OCI-LY1 (cell line): ENCODE measurements around the gene MED28.

Experiments used
- H2AFZ ChIP-seq: fragments of 200-600 bp; sonication (generic), shearing (Covaris generic); 2 replicates; pipeline ENCODE4 v1.6.0; 2014; ENCODE audit warnings: antibody characterized with exemption, mild to moderate bottlenecking, low read length
- H3F3A ChIP-seq: fragments of 200-600 bp; sonication (generic), shearing (Covaris generic); 2 replicates; pipeline ENCODE4 v1.6.0; 2014; ENCODE audit warnings: mild to moderate bottlenecking, antibody characterized with exemption, low read length, moderate library complexity; ENCODE audit not compliant: insufficient read depth
- H3K27ac ChIP-seq: fragments of 200-600 bp; sonication (generic); 2 replicates; pipeline ENCODE4 v1.5.1; 2014; ENCODE audit warnings: low read length, mixed run types, mild to moderate bottlenecking, low read depth; ENCODE audit not compliant: poor library complexity, severe bottlenecking
- H3K27me3 ChIP-seq: fragments of 200-600 bp; sonication (generic); 2 replicates; pipeline ENCODE4 v1.6.0; 2014; ENCODE audit warnings: antibody characterized with exemption, mild to moderate bottlenecking, low read length, moderate library complexity; ENCODE audit not compliant: insufficient read depth
- H3K36me3 ChIP-seq: fragments of 200-600 bp; sonication (generic); 2 replicates; pipeline ENCODE4 v1.6.1; 2014; ENCODE audit warnings: mild to moderate bottlenecking, antibody characterized with exemption, low read length, moderate library complexity, mixed read lengths; ENCODE audit not compliant: insufficient read depth
- H3K4me1 ChIP-seq: fragments of 200-600 bp; sonication (generic); 2 replicates; pipeline ENCODE4 v1.5.1; 2014; ENCODE audit warnings: mild to moderate bottlenecking, low read length, moderate library complexity; ENCODE audit not compliant: insufficient read depth, severe bottlenecking
- H3K4me2 ChIP-seq: fragments of 200-600 bp; sonication (generic), shearing (Covaris generic); 2 replicates; pipeline ENCODE4 v1.6.1; 2014; ENCODE audit warnings: low read length
- H3K4me3 ChIP-seq: fragments of 200-600 bp; sonication (generic); 2 replicates; pipeline ENCODE4 v1.5.1; 2014; ENCODE audit warnings: low read length, low read depth, mild to moderate bottlenecking, mixed read lengths; ENCODE audit not compliant: poor library complexity, severe bottlenecking
- H3K79me2 ChIP-seq: fragments of 200-600 bp; shearing (Covaris generic); 2 replicates; pipeline ENCODE4 v1.6.1; 2016; ENCODE audit warnings: mixed run types, low read length, mixed read lengths; ENCODE audit not compliant: insufficient read depth
- H3K9ac ChIP-seq: fragments of 200-600 bp; sonication (generic), shearing (Covaris generic); 2 replicates; pipeline ENCODE4 v1.6.1; 2014; ENCODE audit warnings: mild to moderate bottlenecking, low read length, mixed read lengths
- H3K9me2 ChIP-seq: fragments of 200-600 bp; sonication (generic), shearing (Covaris generic); 2 replicates; pipeline ENCODE4 v1.6.1; 2014; ENCODE audit warnings: low read depth, mild to moderate bottlenecking, low read length, mixed read lengths
- H3K9me3 ChIP-seq: fragments of 200-600 bp; shearing (Covaris generic); 2 replicates; pipeline ENCODE4 v1.6.1; 2014; ENCODE audit warnings: low read length, mixed read lengths
- H4K20me1 ChIP-seq: fragments of 200-600 bp; sonication (generic), shearing (Covaris generic); 2 replicates; pipeline ENCODE4 v1.6.0; 2016; ENCODE audit warnings: mild to moderate bottlenecking, low read length; ENCODE audit not compliant: insufficient read depth
- CTCF ChIP-seq: fragments of 200-600 bp; sonication (generic), shearing (Covaris generic); IDR thresholded peaks from 2 replicates; pipeline ENCODE4 v1.5.1; 2017; ENCODE audit warnings: mild to moderate bottlenecking, antibody characterized with exemption, low read length, moderate library complexity, mixed read lengths
- EZH2 ChIP-seq: fragments of 200-600 bp; sonication (generic), shearing (Covaris generic); IDR thresholded peaks from 2 replicates; pipeline ENCODE4 v1.8.0; 2017; ENCODE audit warnings: borderline replicate concordance, mixed run types, mild to moderate bottlenecking, antibody characterized with exemption, low read length, moderate library complexity, mixed read lengths

Gene MED28

GRCh38 chr4:17630228-17630627 lies 15.8 kb downstream of the MED28 start:
- Histone ChIP-seq H3K9me3 (no peaks in the 10 kb centered on the region), H3K9ac (no peak overlapping the region), H3F3A (no peaks in the 10 kb centered on the region), H2AFZ (no peak overlapping the region), H4K20me1 (no peaks in the 10 kb centered on the region), H3K79me2 (no peaks in the 10 kb centered on the region), H3K27ac (no peak overlapping the region), H3K36me3 (peaks cover 37% of the 10 kb centered on the region), H3K4me1 (no peaks in the 10 kb centered on the region), H3K4me2 (no peak overlapping the region), H3K4me3 (no peak overlapping the region), H3K9me2 (no peaks in the 10 kb centered on the region), H3K27me3 (no peaks in the 10 kb centered on the region)
- TF ChIP-seq EZH2 (no peak), CTCF (no peak)

- H3F3A ChIP-seq: no peaks in the 10 kb centered on the region
- H3K9me3 ChIP-seq: no peaks in the 10 kb centered on the region
- no peak overlapping the region for H3K4me3 ChIP-seq
- no peak overlapping the region for H3K27ac ChIP-seq
- no peaks in the 10 kb centered on the region for H3K4me1 ChIP-seq
- H3K27me3 ChIP-seq: no peaks in the 10 kb centered on the region
- H3K79me2 ChIP-seq: no peaks in the 10 kb centered on the region
- H3K9me2 ChIP-seq: no peaks in the 10 kb centered on the region
- no peaks in the 10 kb centered on the region for H4K20me1 ChIP-seq
- peaks cover 10% of the 10 kb centered on the region for H3K36me3 ChIP-seq
- H2AFZ ChIP-seq: no peak overlapping the region
- TF ChIP-seq CTCF: no peak
- TF ChIP-seq EZH2: no peak
- H3K4me2 ChIP-seq: no peak overlapping the region
- H3K9ac ChIP-seq: no peak overlapping the region
These were observed 19.2 kb downstream of the MED28 start for GRCh38 chr4:17633600-17633999.

GRCh38 chr4:17635056-17635455 lies 20.6 kb downstream of the MED28 start:
- H4K20me1 ChIP-seq: no peaks in the 10 kb centered on the region
- no peak for TF ChIP-seq EZH2
- TF ChIP-seq CTCF: no peak
- H3K9ac ChIP-seq: no peak overlapping the region
- H3K9me2 ChIP-seq: no peaks in the 10 kb centered on the region
- H3K27me3 ChIP-seq: no peaks in the 10 kb centered on the region
- H3K36me3 ChIP-seq: peaks cover 8% of the 10 kb centered on the region
- H3K79me2 ChIP-seq: no peaks in the 10 kb centered on the region
- H2AFZ ChIP-seq: no peak overlapping the region
- H3K4me1 ChIP-seq: no peaks in the 10 kb centered on the region
- no peak overlapping the region for H3K4me3 ChIP-seq
- H3F3A ChIP-seq: no peaks in the 10 kb centered on the region
- H3K9me3 ChIP-seq: no peaks in the 10 kb centered on the region
- no peak overlapping the region for H3K4me2 ChIP-seq
- no peak overlapping the region for H3K27ac ChIP-seq
